SK-N-SH (cell line): ENCODE data around the gene KAT8. TPM values are rescaled to one million over a fixed set of nuclear protein-coding genes. Genes with fewer than 3 reads are reported as not detected.

Source experiments
- ELF1 ChIP-seq: IDR thresholded peaks from 2 replicates; pipeline ENCODE4 v1.4.0; 2012
- EP300 ChIP-seq, 2 experiments: IDR thresholded peaks; 2 replicates each; pipeline versions ENCODE4 v1.4.0 to v1.6.1; 2012; ENCODE audit warnings: borderline replicate concordance in 1 of 2, low read depth in 1 of 2, low read length in 1 of 2
- EZH2phosphoT487 ChIP-seq: fragments of 200-600 bp; sonication (generic); IDR thresholded peaks from 2 replicates; pipeline ENCODE4 v1.6.1; 2017; ENCODE audit warnings: low read depth, mixed run types, mild to moderate bottlenecking, antibody characterized with exemption, moderate library complexity, borderline replicate concordance
- FOSL2 ChIP-seq: IDR thresholded peaks from 2 replicates; pipeline ENCODE4 v1.4.0; 2012; ENCODE audit warnings: low read depth, mild to moderate bottlenecking, moderate library complexity, borderline replicate concordance
- FOXJ3 ChIP-seq: sonication (generic); formaldehyde crosslinking; IDR thresholded peaks from 2 replicates; pipeline ENCODE4 v1.5.1; 2020; ENCODE audit warnings: mild to moderate bottlenecking, missing genetic modification reagents
- FOXM1 ChIP-seq: IDR thresholded peaks from 2 replicates; pipeline ENCODE4 v1.4.0; 2012; ENCODE audit warnings: low read depth, mild to moderate bottlenecking
- GABPA ChIP-seq: IDR thresholded peaks from 2 replicates; pipeline ENCODE4 v1.4.0; 2012; ENCODE audit warnings: low read depth, mild to moderate bottlenecking
- GATA2 ChIP-seq: sonication (generic); formaldehyde crosslinking; IDR thresholded peaks from 2 replicates; pipeline ENCODE4 v1.5.0; 2020; ENCODE audit warnings: mild to moderate bottlenecking, missing genetic modification reagents
- MEF2A ChIP-seq: IDR thresholded peaks from 2 replicates; pipeline ENCODE4 v1.4.0; 2012; ENCODE audit warnings: low read depth, borderline replicate concordance
- MXI1 ChIP-seq: IDR thresholded peaks from 2 replicates; pipeline ENCODE4 v1.6.1; 2012; ENCODE audit warnings: mild to moderate bottlenecking, low read depth, low read length, improper control_type of control experiment
- NRF1 ChIP-seq: IDR thresholded peaks from 2 replicates; pipeline ENCODE4 v1.6.1; 2012; ENCODE audit warnings: low read depth, mild to moderate bottlenecking, low read length
- POLR2AphosphoS5 ChIP-seq: IDR thresholded peaks from 2 replicates; pipeline ENCODE4 v1.6.1; 2012; ENCODE audit warnings: low read depth, low read length
- RCOR1 ChIP-seq: fragments of 150-350 bp; IDR thresholded peaks from 2 replicates; pipeline ENCODE4 v1.6.1; 2017; ENCODE audit warnings: antibody characterized with exemption, low read length
- RXRA ChIP-seq: IDR thresholded peaks from 2 replicates; pipeline ENCODE4 v1.4.0; 2012; ENCODE audit warnings: low read depth, mild to moderate bottlenecking, borderline replicate concordance
- TAF1 ChIP-seq: IDR thresholded peaks from 2 replicates; pipeline ENCODE4 v1.6.1; 2012; ENCODE audit warnings: low read depth, mild to moderate bottlenecking, low read length, moderate library complexity, borderline replicate concordance
- TCF12 ChIP-seq: IDR thresholded peaks from 2 replicates; pipeline ENCODE4 v1.4.0; 2012
- TEAD4 ChIP-seq: IDR thresholded peaks from 2 replicates; pipeline ENCODE4 v1.4.0; 2012; ENCODE audit warnings: mild to moderate bottlenecking, borderline replicate concordance; ENCODE audit not compliant: insufficient read depth
- YY1 ChIP-seq: IDR thresholded peaks from 2 replicates; pipeline ENCODE4 v1.4.0; 2012; ENCODE audit warnings: low read depth, mild to moderate bottlenecking
- polyA plus RNA-seq, 3 experiments: library from polyadenylated mRNA; depleted of rRNA; stranded (reverse); fragments of >200 nt; gene quantifications; 2 replicates each; pipeline ENCODE4 v1.2.3, GENCODE V29; 2012
- TF ChIP-seq, protein P1 (sequence below): IDR thresholded peaks from 2 replicates; pipeline ENCODE4 v1.4.0; 2012; ENCODE audit warnings: low read depth, borderline replicate concordance
- TF ChIP-seq, protein P2 (sequence below): IDR thresholded peaks from 2 replicates; pipeline ENCODE4; 2012
- TF ChIP-seq, protein P3 (sequence below): IDR thresholded peaks from 2 replicates; pipeline ENCODE4 v1.4.0; 2012; ENCODE audit warnings: low read depth
- TF ChIP-seq, protein P4 (sequence below): IDR thresholded peaks from 2 replicates; pipeline ENCODE4 v1.6.1; 2012; ENCODE audit warnings: mild to moderate bottlenecking, low read depth, low read length, moderate library complexity
- TF ChIP-seq, protein P5 (sequence below): fragments of 150-350 bp; IDR thresholded peaks from 2 replicates; pipeline ENCODE4 v1.6.1; 2016; ENCODE audit warnings: mild to moderate bottlenecking, low read depth, low read length

Gene KAT8
- polyA plus RNA-seq, 1 of the 3 experiments (the other 2 are of a cell fraction), result 52.0 TPM

DNA sequence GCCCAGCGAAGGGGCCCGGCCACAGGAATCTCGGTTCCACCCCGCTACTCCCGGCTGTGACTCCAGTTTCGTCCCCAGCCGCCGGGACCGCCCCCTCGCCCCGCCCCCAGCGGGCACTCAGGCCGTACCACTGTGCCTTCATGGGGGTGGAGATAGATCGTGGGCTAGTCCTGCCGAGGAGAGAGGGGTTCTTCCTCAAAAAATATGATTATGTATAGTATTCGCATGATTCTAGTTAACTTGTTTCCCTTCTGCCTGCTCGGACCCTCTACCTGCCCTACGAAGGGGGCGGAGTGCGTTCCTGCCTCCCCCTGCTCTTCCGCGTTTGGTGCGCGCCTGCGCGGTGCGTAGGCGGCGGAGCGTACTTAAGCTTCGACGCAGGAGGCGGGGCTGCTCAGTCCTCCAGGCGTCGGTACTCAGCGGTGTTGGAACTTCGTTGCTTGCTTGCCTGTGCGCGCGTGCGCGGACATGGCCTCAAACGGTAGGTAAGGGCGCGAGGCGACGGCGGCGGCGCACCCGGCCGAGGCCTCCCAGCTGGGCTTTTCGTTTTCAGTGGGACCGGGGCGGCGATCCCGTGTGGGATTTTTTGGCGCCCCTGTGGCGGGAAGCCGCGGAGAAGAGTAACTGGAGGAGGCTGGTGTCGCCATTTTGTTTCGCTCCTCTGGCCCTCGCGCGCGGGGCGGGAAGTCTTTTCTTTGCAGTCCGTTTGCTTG, 62.4 kb downstream of the KAT8 start, which contains the start of gene FUS (continued):
- TF ChIP-seq, protein P1, sequence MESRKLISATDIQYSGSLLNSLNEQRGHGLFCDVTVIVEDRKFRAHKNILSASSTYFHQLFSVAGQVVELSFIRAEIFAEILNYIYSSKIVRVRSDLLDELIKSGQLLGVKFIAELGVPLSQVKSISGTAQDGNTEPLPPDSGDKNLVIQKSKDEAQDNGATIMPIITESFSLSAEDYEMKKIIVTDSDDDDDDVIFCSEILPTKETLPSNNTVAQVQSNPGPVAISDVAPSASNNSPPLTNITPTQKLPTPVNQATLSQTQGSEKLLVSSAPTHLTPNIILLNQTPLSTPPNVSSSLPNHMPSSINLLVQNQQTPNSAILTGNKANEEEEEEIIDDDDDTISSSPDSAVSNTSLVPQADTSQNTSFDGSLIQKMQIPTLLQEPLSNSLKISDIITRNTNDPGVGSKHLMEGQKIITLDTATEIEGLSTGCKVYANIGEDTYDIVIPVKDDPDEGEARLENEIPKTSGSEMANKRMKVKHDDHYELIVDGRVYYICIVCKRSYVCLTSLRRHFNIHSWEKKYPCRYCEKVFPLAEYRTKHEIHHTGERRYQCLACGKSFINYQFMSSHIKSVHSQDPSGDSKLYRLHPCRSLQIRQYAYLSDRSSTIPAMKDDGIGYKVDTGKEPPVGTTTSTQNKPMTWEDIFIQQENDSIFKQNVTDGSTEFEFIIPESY, result no peak
- TF ChIP-seq YY1 (peak; percentile 91), RXRA (no peak), TCF12 (peak; percentile 18; the same call in 1 of the 2 replicates), GATA2 (CRISPR knock-in tag) (no peak), TAF1 (peak; percentile 100), EZH2phosphoT487 (no peak), RCOR1 (no peak), EP300 (IDR thresholded peaks at IDR 0.05; ENCODE audit: borderline replicate concordance in 1 of 2, low read depth in 1 of 2, low read length in 1 of 2) (peak in 1 of 2 experiments; percentile 53; a peak in 1 of 4 replicates), POLR2AphosphoS5 (peak; percentile 99), ELF1 (0 out of 2 replicates have a peak, but pooled peaks have one; percentile 14), TEAD4 (no peak), FOSL2 (no peak), NRF1 (peak; percentile 69; the same call in 1 of the 2 replicates), GABPA (no peak), MXI1 (no peak), MEF2A (no peak), FOXM1 (0 out of 2 replicates have a peak, but pooled peaks have one; percentile 12), FOXJ3 (peak; percentile 65; the same call in 1 of the 2 replicates)
- TF ChIP-seq, protein P2, sequence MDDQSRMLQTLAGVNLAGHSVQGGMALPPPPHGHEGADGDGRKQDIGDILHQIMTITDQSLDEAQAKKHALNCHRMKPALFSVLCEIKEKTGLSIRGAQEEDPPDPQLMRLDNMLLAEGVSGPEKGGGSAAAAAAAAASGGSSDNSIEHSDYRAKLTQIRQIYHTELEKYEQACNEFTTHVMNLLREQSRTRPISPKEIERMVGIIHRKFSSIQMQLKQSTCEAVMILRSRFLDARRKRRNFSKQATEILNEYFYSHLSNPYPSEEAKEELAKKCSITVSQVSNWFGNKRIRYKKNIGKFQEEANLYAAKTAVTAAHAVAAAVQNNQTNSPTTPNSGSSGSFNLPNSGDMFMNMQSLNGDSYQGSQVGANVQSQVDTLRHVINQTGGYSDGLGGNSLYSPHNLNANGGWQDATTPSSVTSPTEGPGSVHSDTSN, result peak; percentile 3; the same call in 1 of the 2 replicates
- TF ChIP-seq, protein P3, sequence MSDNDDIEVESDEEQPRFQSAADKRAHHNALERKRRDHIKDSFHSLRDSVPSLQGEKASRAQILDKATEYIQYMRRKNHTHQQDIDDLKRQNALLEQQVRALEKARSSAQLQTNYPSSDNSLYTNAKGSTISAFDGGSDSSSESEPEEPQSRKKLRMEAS, result peak; percentile 69; the same call in 1 of the 2 replicates
- TF ChIP-seq, protein P4, sequence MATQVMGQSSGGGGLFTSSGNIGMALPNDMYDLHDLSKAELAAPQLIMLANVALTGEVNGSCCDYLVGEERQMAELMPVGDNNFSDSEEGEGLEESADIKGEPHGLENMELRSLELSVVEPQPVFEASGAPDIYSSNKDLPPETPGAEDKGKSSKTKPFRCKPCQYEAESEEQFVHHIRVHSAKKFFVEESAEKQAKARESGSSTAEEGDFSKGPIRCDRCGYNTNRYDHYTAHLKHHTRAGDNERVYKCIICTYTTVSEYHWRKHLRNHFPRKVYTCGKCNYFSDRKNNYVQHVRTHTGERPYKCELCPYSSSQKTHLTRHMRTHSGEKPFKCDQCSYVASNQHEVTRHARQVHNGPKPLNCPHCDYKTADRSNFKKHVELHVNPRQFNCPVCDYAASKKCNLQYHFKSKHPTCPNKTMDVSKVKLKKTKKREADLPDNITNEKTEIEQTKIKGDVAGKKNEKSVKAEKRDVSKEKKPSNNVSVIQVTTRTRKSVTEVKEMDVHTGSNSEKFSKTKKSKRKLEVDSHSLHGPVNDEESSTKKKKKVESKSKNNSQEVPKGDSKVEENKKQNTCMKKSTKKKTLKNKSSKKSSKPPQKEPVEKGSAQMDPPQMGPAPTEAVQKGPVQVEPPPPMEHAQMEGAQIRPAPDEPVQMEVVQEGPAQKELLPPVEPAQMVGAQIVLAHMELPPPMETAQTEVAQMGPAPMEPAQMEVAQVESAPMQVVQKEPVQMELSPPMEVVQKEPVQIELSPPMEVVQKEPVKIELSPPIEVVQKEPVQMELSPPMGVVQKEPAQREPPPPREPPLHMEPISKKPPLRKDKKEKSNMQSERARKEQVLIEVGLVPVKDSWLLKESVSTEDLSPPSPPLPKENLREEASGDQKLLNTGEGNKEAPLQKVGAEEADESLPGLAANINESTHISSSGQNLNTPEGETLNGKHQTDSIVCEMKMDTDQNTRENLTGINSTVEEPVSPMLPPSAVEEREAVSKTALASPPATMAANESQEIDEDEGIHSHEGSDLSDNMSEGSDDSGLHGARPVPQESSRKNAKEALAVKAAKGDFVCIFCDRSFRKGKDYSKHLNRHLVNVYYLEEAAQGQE, result peak; percentile 83
- TF ChIP-seq, protein P5, sequence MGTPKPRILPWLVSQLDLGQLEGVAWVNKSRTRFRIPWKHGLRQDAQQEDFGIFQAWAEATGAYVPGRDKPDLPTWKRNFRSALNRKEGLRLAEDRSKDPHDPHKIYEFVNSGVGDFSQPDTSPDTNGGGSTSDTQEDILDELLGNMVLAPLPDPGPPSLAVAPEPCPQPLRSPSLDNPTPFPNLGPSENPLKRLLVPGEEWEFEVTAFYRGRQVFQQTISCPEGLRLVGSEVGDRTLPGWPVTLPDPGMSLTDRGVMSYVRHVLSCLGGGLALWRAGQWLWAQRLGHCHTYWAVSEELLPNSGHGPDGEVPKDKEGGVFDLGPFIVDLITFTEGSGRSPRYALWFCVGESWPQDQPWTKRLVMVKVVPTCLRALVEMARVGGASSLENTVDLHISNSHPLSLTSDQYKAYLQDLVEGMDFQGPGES, result no peak
